Lower leg skin (tissue), 3 donors: ENCODE results near the gene SHISA6.

Experiments used
- CTCF ChIP-seq, 3 donors: fragments of 450-650 bp; IDR thresholded peaks; one replicate each; pipeline ENCODE4 v1.5.1; 2016; ENCODE audit warnings: antibody characterized with exemption in 3 of 3, mild to moderate bottlenecking in 3 of 3, moderate library complexity in 2 of 3
- POLR2A ChIP-seq, 2 donors: fragments of 450-650 bp; IDR thresholded peaks; one replicate each; pipeline ENCODE4 v1.6.1; 2016 to 2017; ENCODE audit warnings: antibody characterized with exemption in 2 of 2, mild to moderate bottlenecking in 1 of 2, moderate library complexity in 1 of 2

GRCh38 chr17:11305524-11305923 is 64.5 kb downstream of the SHISA6 start:
- TF ChIP-seq CTCF (IDR thresholded peaks at IDR 0.05), result no peak
- TF ChIP-seq POLR2A (IDR thresholded peaks at IDR 0.05), result no peak
